HepG2 (cell line): ENCODE results near the gene COMMD2. TPM values are rescaled to one million over a fixed set of nuclear protein-coding genes. Genes with fewer than 3 reads are reported as not detected.
A peak's percentile ranks its signal among the peaks of the same experiment; 100 is the strongest.

Experiments used
- ELF1 ChIP-seq: sonication (generic); formaldehyde crosslinking; IDR thresholded peaks from 2 replicates; pipeline ENCODE4 v1.4.0; 2020; ENCODE audit warnings: missing genetic modification reagents
- GABPA ChIP-seq, 2 experiments: IDR thresholded peaks; 2 replicates each; pipeline ENCODE4 v1.6.1; 2011 to 2016; ENCODE audit warnings: low read depth in 2 of 2, low read length in 1 of 2, missing biosample characterization in 1 of 2, missing genetic modification characterization in 1 of 2
- HOXA5 ChIP-seq: sonication (generic); formaldehyde crosslinking; IDR thresholded peaks from 2 replicates; pipeline ENCODE4 v1.4.0; 2020; ENCODE audit warnings: missing genetic modification reagents
- MIER2 ChIP-seq: IDR thresholded peaks from 2 replicates; pipeline ENCODE4 v1.6.1; 2016; ENCODE audit warnings: missing biosample characterization, missing genetic modification reagents
- MTF2 ChIP-seq: sonication (generic); formaldehyde crosslinking; IDR thresholded peaks from 2 replicates; pipeline ENCODE4 v1.5.0; 2020; ENCODE audit warnings: missing genetic modification reagents, borderline replicate concordance
- NCOA2 ChIP-seq: sonication (generic); formaldehyde crosslinking; IDR thresholded peaks from 2 replicates; pipeline ENCODE4 v1.8.0; 2022; ENCODE audit warnings: inconsistent platforms
- POLR2A ChIP-seq, 2 experiments: IDR thresholded peaks; 2 replicates each; pipeline ENCODE4 v1.6.1; 2011; ENCODE audit warnings: low read depth in 2 of 2, low read length in 2 of 2, mild to moderate bottlenecking in 1 of 2, moderate library complexity in 1 of 2; ENCODE audit not compliant: insufficient read depth in 1 of 2
- RERE ChIP-seq: IDR thresholded peaks from 2 replicates; pipeline ENCODE4 v1.6.1; 2016; ENCODE audit warnings: low read depth, missing genetic modification reagents, missing compliant biosample characterization
- SPEN ChIP-seq: sonication (generic); formaldehyde crosslinking; IDR thresholded peaks from 2 replicates; pipeline ENCODE4 v1.5.1; 2020; ENCODE audit warnings: low read depth, mild to moderate bottlenecking, missing genetic modification reagents
- TFDP2 ChIP-seq: sonication (generic); formaldehyde crosslinking; IDR thresholded peaks from 2 replicates; pipeline ENCODE4 v1.4.0; 2020; ENCODE audit warnings: missing genetic modification reagents
- TMF1 ChIP-seq: sonication (generic); formaldehyde crosslinking; IDR thresholded peaks from 2 replicates; pipeline ENCODE4 v1.8.1; 2022; ENCODE audit warnings: low read depth, missing genetic modification reagents
- YY1 ChIP-seq: IDR thresholded peaks from 2 replicates; pipeline ENCODE4 v1.6.1; 2011; ENCODE audit warnings: low read length, low read depth, moderate library complexity, mild to moderate bottlenecking; ENCODE audit not compliant: insufficient read depth, insufficient replicate concordance
- ZBTB39 ChIP-seq: sonication (generic); formaldehyde crosslinking; IDR thresholded peaks from 2 replicates; pipeline ENCODE4 v1.5.0; 2020; ENCODE audit warnings: missing genetic modification reagents
- ZC3H13 ChIP-seq: sonication (generic); formaldehyde crosslinking; IDR thresholded peaks from 2 replicates; pipeline ENCODE4 v1.8.1; 2023; ENCODE audit warnings: mild to moderate bottlenecking, missing genetic modification reagents, moderate library complexity
- ZNF138 ChIP-seq: sonication (generic); formaldehyde crosslinking; IDR thresholded peaks from 2 replicates; pipeline ENCODE4 v1.5.0; 2020; ENCODE audit warnings: mild to moderate bottlenecking, low read depth, missing genetic modification reagents
- ZNF333 ChIP-seq: sonication (generic); formaldehyde crosslinking; IDR thresholded peaks from 2 replicates; pipeline ENCODE4 v1.4.0; 2020; ENCODE audit warnings: mild to moderate bottlenecking, missing genetic modification reagents, borderline replicate concordance
- ZNF484 ChIP-seq: sonication (generic); formaldehyde crosslinking; IDR thresholded peaks from 2 replicates; pipeline ENCODE4 v1.5.1; 2020; ENCODE audit warnings: mild to moderate bottlenecking, low read depth, missing genetic modification reagents, borderline replicate concordance
- ZNF501 ChIP-seq: sonication (generic); formaldehyde crosslinking; IDR thresholded peaks from 2 replicates; pipeline ENCODE4 v1.5.1; 2020; ENCODE audit warnings: mild to moderate bottlenecking, moderate library complexity, missing genetic modification reagents
- ZNF543 ChIP-seq: sonication (generic); formaldehyde crosslinking; IDR thresholded peaks from 2 replicates; pipeline ENCODE4 v1.4.0; 2020; ENCODE audit warnings: mild to moderate bottlenecking, missing genetic modification reagents
- ZNF691 ChIP-seq: sonication (generic); formaldehyde crosslinking; IDR thresholded peaks from 2 replicates; pipeline ENCODE4 v1.4.0; 2020; ENCODE audit warnings: missing genetic modification reagents, low read depth, mild to moderate bottlenecking, borderline replicate concordance
- polyA plus RNA-seq, 8 experiments: library from polyadenylated mRNA; depleted of rRNA in 3 of 8; stranded (reverse) in 7 of 8; unstranded in 1 of 8; fragments of >200 nt; fragmentation: Illumina TruSeq in 4 of 8; extraction: Trizol in 4 of 8; gene quantifications; 2 replicates each; pipeline versions ENCODE4 v1.2.1 to v1.2.3, GENCODE V29; 2011 to 2016; ENCODE audit warnings: low read depth in 4 of 8, missing spikeins in 1 of 8, mixed read lengths in 1 of 8; ENCODE audit not compliant: insufficient read depth in 1 of 8
- total RNA-seq, 5 experiments: library from RNA; depleted of rRNA; stranded (reverse); fragments of >200 nt; fragmentation: Illumina TruSeq; extraction: Trizol; gene quantifications; 2 replicates each; pipeline ENCODE4 v1.2.3, GENCODE V29; 2016; ENCODE audit warnings: low read depth in 1 of 5

Gene COMMD2
- total and polyA plus RNA-seq, 2 of the 13 experiments (the other 11 are each of a cell fraction or from before 2014, with no cell fraction given): 33.0 to 57.6 TPM

- TF ChIP-seq ZBTB39 (CRISPR knock-in tag) (0 out of 2 replicates have a peak, but pooled peaks have one; percentile 34), ZC3H13 (CRISPR knock-in tag) (peak; percentile 64; the same call in 1 of the 2 replicates), POLR2A (IDR thresholded peaks at IDR 0.05; ENCODE audit: insufficient read depth in 1 of 2, low read depth in 2 of 2, low read length in 2 of 2) (peak; percentile 79 to 89), TMF1 (CRISPR knock-in tag) (peak; percentile 86), ZNF501 (CRISPR knock-in tag) (peak; percentile 94), ELF1 (CRISPR knock-in tag) (peak; percentile 89), ZNF691 (CRISPR knock-in tag) (peak; percentile 81; the same call in 1 of the 2 replicates), SPEN (CRISPR knock-in tag) (peak; percentile 90), ZNF543 (peak; percentile 81), MTF2 (CRISPR knock-in tag) (0 out of 2 replicates have a peak, but pooled peaks have one; percentile 27), MIER2 (peak; percentile 74; the same call in 1 of the 2 replicates), YY1 (peak; percentile 81), GABPA (IDR thresholded peaks at IDR 0.05; ENCODE audit: low read depth, low read length) (peak; percentile 97), GABPA (CRISPR knock-in tag; IDR thresholded peaks at IDR 0.05; ENCODE audit: low read depth) (peak; percentile 100), HOXA5 (CRISPR knock-in tag) (peak; percentile 97), ZNF138 (peak; percentile 53; the same call in 1 of the 2 replicates), NCOA2 (peak; percentile 64), ZNF333 (CRISPR knock-in tag) (no peak), ZNF484 (CRISPR knock-in tag) (no peak), RERE (CRISPR knock-in tag) (0 out of 2 replicates have a peak, but pooled peaks have one; percentile 51), TFDP2 (CRISPR knock-in tag) (peak; percentile 79)
Measured at GRCh38 chr3:149752051-149752787, at the start of gene COMMD2 (continued).
